Measurements from ENCODE around the gene RPL19.

RPL19 gene

GRCh38 chr17:39170558-39170957 is 29.5 kb upstream of the RPL19 start:
- in situ Hi-C loops (cut with MboI; ENCODE audit: low pct_unique_long_range_greater_than_20kb, low sequenced_read_pairs, unreplicated experiment), result no loop called here
- no peak for DNase-seq (ENCODE audit: low spot score)
- TF ChIP-seq, protein P1, sequence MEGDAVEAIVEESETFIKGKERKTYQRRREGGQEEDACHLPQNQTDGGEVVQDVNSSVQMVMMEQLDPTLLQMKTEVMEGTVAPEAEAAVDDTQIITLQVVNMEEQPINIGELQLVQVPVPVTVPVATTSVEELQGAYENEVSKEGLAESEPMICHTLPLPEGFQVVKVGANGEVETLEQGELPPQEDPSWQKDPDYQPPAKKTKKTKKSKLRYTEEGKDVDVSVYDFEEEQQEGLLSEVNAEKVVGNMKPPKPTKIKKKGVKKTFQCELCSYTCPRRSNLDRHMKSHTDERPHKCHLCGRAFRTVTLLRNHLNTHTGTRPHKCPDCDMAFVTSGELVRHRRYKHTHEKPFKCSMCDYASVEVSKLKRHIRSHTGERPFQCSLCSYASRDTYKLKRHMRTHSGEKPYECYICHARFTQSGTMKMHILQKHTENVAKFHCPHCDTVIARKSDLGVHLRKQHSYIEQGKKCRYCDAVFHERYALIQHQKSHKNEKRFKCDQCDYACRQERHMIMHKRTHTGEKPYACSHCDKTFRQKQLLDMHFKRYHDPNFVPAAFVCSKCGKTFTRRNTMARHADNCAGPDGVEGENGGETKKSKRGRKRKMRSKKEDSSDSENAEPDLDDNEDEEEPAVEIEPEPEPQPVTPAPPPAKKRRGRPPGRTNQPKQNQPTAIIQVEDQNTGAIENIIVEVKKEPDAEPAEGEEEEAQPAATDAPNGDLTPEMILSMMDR (IDR thresholded peaks at IDR 0.05; ENCODE audit: extremely low read depth, insufficient read depth, missing control alignments), result no peak

DNA sequence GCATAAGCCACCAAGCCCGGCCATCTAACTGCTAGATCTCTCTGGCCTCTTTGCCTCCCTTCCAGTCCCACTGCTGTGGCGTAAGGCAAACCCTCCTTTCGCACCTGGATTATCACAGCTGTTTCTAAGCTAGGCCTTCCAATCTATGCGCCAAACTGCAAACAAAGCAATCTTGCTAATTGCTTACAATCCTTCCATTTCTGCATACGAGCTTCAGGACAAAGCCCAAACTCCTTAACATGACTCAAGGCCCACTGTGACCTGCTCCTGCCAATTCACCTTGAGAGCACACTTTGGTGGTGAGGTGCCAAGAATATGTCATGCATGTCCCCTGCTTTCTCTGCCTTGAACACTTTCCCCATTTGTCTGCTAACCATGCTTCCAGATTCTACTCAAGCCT is 28.1 kb upstream of the RPL19 start:
- in situ Hi-C loops (cut with MboI; ENCODE audit: low pct_unique_long_range_greater_than_20kb, low sequenced_read_pairs, unreplicated experiment), result no loop called here
- TF ChIP-seq, protein P1 (IDR thresholded peaks at IDR 0.05; ENCODE audit: extremely low read depth, insufficient read depth, missing control alignments), result no peak

GRCh38 chr17:39173080-39173479 is 27.0 kb upstream of the RPL19 start:
- TF ChIP-seq, protein P1 (IDR thresholded peaks at IDR 0.05; ENCODE audit: extremely low read depth, insufficient read depth, missing control alignments), result no peak
- in situ Hi-C loops (cut with MboI; ENCODE audit: low pct_unique_long_range_greater_than_20kb, low sequenced_read_pairs, unreplicated experiment), result no loop called here
- no peak for DNase-seq (ENCODE audit: low spot score)

More for the DNA sequence above, 28.1 kb upstream of the RPL19 start:
- no peak for DNase-seq (ENCODE audit: low spot score)

GRCh38 chr17:39173526-39174274 is 26.4 kb upstream of the RPL19 start:
- no peak for DNase-seq (ENCODE audit: low spot score)
- in situ Hi-C loops (cut with MboI; ENCODE audit: low pct_unique_long_range_greater_than_20kb, low sequenced_read_pairs, unreplicated experiment), result no loop called here
- TF ChIP-seq, protein P1 (IDR thresholded peaks at IDR 0.05; ENCODE audit: extremely low read depth, insufficient read depth, missing control alignments), result no peak

GRCh38 chr17:39174920-39175694 is 25.0 kb upstream of the RPL19 start:
- DNase-seq (ENCODE audit: low spot score), result peak; percentile 90
- in situ Hi-C loops (cut with MboI; ENCODE audit: low pct_unique_long_range_greater_than_20kb, low sequenced_read_pairs, unreplicated experiment), result no loop called here
- TF ChIP-seq, protein P1 (IDR thresholded peaks at IDR 0.05; ENCODE audit: extremely low read depth, insufficient read depth, missing control alignments), result peak; percentile 83

- no peak for DNase-seq (ENCODE audit: low spot score)
- TF ChIP-seq, protein P1 (IDR thresholded peaks at IDR 0.05; ENCODE audit: extremely low read depth, insufficient read depth, missing control alignments), result no peak
- in situ Hi-C loops (cut with MboI; ENCODE audit: low pct_unique_long_range_greater_than_20kb, low sequenced_read_pairs, unreplicated experiment), result no loop called here
These were observed 24.4 kb upstream of the RPL19 start for GRCh38 chr17:39175695-39176093.

All from GM13977 (cell line).